GM10847 (cell line): ENCODE measurements around the gene LECT2.

Experiments used
- POLR2A ChIP-seq: IDR thresholded peaks from 2 replicates; pipeline ENCODE4 v1.6.1; 2011; ENCODE audit not compliant: insufficient read length; ENCODE audit errors: extremely low read depth

The LECT2 gene

DNA sequence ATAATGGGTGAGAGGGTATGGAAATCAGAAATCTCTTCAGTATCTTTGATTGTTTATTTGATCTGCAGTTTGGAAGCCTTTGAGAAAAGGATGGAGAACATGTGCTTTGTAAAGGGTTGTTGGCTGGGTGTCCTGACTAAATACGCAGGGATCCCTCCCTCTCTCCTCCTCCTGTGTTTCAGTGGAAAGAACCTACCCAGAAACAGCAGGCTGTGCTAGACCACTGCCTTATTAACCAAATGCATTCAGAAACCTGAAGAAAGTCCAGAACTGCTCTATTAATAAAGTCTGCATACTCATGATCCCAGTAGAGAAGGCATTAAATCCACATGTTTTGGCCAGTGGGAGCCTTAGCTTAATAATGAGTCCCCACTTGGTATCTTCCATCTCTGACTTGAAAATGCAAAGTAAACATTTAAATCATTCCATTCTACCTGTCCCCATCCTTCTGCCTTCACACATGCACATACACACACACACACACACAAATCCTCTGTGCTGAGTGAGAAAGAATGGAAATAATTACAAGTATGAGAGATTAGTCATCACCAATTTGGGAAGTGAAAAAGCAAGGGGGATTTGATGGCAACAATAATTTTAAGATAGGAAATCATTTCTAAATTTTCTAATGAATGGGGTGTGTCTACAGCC is 10.0 kb upstream of the LECT2 start:
- no peak for TF ChIP-seq POLR2A

DNA sequence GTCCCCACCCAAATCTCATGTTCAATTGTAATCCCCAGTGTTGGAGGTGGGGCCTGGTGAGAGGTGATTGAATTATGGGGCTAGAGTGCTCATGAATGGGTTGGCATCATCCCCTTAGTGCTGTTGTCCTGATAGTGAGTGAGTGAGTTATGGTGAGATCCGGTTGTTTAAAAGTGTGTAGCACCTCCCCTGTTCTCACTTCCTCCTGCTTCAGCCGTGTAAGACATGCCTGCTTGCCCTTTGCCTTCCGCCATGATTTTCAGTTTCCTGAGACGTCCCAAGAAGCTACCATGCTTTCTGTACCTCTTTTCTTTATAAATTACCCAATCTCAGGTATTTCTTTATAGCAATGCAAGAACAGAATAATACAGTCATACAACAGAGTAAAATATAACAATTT is 742 bp upstream of the LECT2 start:
- TF ChIP-seq POLR2A, result no peak

DNA sequence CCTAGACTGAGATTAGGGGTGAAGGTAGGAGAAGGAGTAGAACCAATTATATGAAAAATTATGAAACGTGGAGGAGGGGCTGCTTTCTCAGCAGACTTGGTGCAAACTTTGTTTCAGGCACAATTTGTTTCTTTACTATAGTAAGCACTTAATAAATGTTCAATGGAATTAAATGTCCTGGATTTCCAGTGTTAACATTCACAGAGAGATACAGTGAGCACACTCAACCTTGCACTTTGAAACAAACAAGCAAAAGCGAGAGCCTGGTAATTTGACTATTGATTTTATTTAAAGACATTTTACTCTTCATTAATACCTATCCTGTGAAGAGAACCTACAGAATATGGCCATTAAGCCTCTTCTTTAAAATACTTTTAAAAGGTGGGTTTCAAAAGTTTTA is 933 bp downstream of the LECT2 start:
- TF ChIP-seq POLR2A, result no peak

DNA sequence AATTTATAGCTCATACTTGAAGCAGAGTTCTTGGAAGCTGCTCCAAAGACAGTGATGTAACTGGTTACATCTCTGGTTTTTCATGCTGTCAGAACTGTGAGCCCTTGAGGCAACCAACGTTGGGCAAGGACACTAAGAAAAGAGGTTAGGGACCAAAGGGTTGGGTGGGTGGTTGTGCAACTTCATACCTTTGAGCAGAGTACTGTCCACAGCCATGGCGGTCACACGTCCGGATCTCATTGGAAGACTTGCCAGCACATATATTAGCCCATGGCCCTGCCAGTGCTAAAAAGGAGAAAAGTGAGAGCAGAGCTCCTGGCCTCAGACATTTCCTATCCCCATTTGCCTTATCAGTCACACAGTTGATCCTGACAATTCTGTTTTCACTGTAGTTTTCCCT is 2.1 kb downstream of the LECT2 start:
- TF ChIP-seq POLR2A, result no peak

GRCh38 chr5:135951807-135952206 is 3.0 kb downstream of the LECT2 start:
- TF ChIP-seq POLR2A, result no peak

- no peak for TF ChIP-seq POLR2A
These were observed 3.5 kb downstream of the LECT2 start for GRCh38 chr5:135951257-135951656.

DNA sequence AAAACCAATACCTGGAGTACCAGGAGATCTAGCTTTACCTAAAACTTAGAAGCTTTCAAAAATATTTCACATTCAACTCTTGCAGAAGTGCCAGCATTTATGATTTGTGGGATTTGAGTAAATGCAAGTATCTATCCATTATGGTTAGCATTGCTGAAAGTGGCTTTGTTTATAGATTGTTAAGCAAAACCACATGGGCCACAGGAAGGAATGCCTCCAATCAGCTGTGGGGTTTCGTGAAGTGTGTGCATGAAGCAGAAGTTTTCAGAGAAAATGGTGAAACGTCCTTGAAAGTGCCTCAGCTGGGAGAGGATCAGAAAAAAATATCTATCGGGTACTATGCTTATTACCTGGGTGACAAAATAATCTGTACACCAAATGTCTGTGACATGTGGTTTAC is 4.2 kb downstream of the LECT2 start:
- TF ChIP-seq POLR2A, result no peak

DNA sequence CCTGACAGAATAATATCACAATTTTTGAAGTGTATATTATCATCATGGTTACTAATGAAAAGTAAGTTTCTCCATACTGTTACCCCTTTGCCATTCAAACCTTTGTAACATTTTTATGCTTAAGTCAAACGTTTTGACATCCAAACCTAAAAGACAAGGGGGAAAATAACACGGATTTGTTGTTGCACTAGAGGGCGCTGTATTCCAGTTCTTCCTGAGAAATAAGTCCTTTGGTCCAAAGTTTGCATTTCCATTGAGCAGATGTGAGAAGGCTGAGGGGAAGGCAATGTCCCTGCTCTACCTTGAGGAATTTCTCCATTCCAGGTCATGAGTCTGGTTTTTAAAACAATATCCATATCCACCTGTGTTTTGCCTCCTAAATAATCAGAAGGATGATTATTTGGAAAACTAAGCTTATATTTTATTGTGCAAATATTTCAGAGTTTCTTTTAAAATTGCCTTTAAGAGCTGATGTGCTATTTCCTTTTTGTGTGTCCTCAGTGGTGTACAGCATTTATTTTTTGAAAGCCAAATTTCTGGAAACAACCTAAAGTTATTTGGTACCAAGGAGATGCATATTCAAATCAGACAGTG is 9.7 kb downstream of the LECT2 start:
- no peak for TF ChIP-seq POLR2A

DNA sequence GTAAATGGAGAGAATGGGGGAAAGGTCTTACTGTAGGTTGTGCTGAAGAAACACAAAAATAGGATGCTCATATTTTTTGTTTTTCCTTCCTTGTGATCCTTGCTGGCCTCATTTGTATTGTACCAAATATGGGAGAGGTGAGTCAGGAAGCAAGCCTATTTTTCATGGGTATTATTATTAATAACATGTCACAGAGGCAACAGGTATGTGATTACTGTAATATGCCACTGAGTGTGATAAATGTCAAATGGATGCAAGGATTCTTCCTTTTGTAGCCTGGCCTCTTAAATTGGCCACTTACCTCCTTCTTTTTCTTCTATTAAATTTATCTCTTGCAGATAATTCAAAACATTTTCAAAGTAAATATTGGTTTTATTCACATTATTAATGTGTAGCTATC is 10.2 kb downstream of the LECT2 start:
- no peak for TF ChIP-seq POLR2A

- no peak for TF ChIP-seq POLR2A
These were observed 12.5 kb downstream of the LECT2 start for GRCh38 chr5:135942202-135942771.

GRCh38 chr5:135941711-135942110 is 13.1 kb downstream of the LECT2 start:
- TF ChIP-seq POLR2A, result no peak

- TF ChIP-seq POLR2A, result no peak
These were observed 17.4 kb downstream of the LECT2 start for GRCh38 chr5:135937245-135937911.

DNA sequence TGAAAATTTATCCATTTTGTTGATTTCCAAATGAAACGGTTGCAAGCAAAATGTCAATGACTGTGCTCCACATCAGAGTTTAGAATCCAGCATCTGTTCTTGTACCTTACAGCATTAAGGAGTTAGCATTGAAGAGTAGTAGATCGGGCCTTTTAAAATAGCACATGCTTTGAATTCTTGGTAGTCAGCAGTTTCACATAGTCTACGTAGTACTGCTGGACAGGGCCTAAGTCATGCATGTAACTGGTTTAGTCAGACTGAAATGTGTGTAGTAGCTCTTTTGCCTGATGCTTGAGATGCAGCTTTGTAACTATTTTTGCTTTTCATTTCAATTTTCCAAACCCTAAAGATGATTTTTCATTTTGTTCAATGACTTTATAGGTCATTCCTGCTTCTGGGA is 19.8 kb downstream of the LECT2 start:
- TF ChIP-seq POLR2A, result no peak

DNA sequence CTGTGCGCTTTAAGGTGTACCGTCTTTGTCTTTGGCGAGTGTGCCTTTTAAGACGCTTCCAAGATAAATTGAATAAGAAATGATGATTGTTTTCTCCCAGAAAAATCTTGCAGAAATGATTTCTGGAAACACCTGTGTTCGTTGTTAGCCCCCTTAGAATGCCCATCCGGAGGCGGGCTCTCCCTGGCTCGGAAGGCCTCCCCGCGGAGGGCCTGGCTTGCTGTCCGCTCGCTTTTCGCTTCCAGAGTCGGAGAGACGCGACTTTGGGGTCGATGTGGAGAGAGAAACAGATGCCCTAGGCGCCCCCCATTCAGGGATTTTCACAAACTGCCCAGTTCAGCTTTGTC is 23.9 kb downstream of the LECT2 start:
- no peak for TF ChIP-seq POLR2A

- no peak for TF ChIP-seq POLR2A
These were observed 24.5 kb downstream of the LECT2 start for GRCh38 chr5:135930029-135930948.

GRCh38 chr5:135921388-135921787 is 33.4 kb downstream of the LECT2 start:
- no peak for TF ChIP-seq POLR2A

- TF ChIP-seq POLR2A, result no peak
These were observed 34.6 kb downstream of the LECT2 start for GRCh38 chr5:135920199-135920598.
